HFFc6 (cell line): ENCODE results near the gene EPB41. TPM values are rescaled to one million over a fixed set of nuclear protein-coding genes. Genes with fewer than 3 reads are reported as not detected.

Source experiments
- DNase-seq: peaks from one replicate; pipeline ENCODE4 v3.0.0-alpha.2; 2018
- H3K27ac Mint-ChIP-seq: 2 replicates; pipeline ENCODE4 v1.8.0; 2020; ENCODE audit warnings: mild to moderate bottlenecking, mixed read lengths
- H3K27me3 Mint-ChIP-seq: 2 replicates; pipeline ENCODE4 v1.8.0; 2021; ENCODE audit warnings: mild to moderate bottlenecking, moderate library complexity, mixed read lengths; ENCODE audit not compliant: insufficient read depth
- H3K36me3 Mint-ChIP-seq: 2 replicates; pipeline ENCODE4 v1.8.0; 2021; ENCODE audit warnings: low read depth, mixed read lengths
- H3K4me1 Mint-ChIP-seq: 2 replicates; pipeline ENCODE4 v1.8.0; 2020; ENCODE audit warnings: low read depth, mixed read lengths
- H3K4me3 Mint-ChIP-seq: 2 replicates; pipeline ENCODE4 v1.8.0; 2020; ENCODE audit warnings: mild to moderate bottlenecking, moderate library complexity, mixed read lengths
- H3K9me3 Mint-ChIP-seq: 2 replicates; pipeline ENCODE4 v1.8.0; 2020; ENCODE audit warnings: mild to moderate bottlenecking, mixed read lengths
- total RNA-seq, 6 experiments: library from RNA; stranded (reverse); fragmentation: NEBNext Ultra II Directional; extraction: Animal tissue kit (Norgen Biotek cat#: 25700); gene quantifications; 2 replicates in 1 of 6; 3 replicates in 5 of 6; pipeline ENCODE4 v1.2.3, GENCODE V29; 2021
- TF ChIP-seq, protein P1 (sequence below): fragments of 200-600 bp; sonication (generic); IDR thresholded peaks from 2 replicates; pipeline ENCODE4 v1.5.0; 2021; ENCODE audit warnings: antibody characterized with exemption, mild to moderate bottlenecking

Gene EPB41
- total RNA-seq, 6 experiments from 2014 or later = 2.4 to 8.8 (median 3.4) TPM

DNA sequence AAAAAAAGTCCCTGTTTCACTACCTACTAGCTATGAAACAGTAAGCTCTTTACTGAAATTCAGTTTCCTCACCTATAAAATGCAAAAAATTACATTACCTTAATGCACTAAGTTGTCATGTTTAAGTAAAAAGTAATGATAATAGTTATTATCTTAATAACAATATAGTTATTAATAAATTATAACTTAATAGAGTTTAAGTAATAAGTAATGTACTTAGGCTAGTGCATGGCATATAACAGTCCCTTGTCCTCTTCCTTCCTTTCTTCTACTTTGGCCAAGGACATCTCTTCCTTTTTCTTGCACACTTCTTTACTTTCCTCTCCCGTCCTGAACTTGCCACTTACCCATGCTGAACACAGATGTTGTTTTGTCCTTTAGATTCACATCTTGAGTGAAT is 200.3 kb downstream of the EPB41 start:
- Mint-ChIP-seq H3K9me3 (no peaks in the 10 kb centered on the region), H3K4me3 (no peak overlapping the region), H3K27ac (no peak overlapping the region), H3K36me3 (no peaks in the 10 kb centered on the region), H3K27me3 (peaks cover 2% of the 10 kb centered on the region; the same call in 1 of the 2 replicates), H3K4me1 (peaks cover 6% of the 10 kb centered on the region; the same call in 1 of the 2 replicates)
- no peak for DNase-seq
- TF ChIP-seq, protein P1, sequence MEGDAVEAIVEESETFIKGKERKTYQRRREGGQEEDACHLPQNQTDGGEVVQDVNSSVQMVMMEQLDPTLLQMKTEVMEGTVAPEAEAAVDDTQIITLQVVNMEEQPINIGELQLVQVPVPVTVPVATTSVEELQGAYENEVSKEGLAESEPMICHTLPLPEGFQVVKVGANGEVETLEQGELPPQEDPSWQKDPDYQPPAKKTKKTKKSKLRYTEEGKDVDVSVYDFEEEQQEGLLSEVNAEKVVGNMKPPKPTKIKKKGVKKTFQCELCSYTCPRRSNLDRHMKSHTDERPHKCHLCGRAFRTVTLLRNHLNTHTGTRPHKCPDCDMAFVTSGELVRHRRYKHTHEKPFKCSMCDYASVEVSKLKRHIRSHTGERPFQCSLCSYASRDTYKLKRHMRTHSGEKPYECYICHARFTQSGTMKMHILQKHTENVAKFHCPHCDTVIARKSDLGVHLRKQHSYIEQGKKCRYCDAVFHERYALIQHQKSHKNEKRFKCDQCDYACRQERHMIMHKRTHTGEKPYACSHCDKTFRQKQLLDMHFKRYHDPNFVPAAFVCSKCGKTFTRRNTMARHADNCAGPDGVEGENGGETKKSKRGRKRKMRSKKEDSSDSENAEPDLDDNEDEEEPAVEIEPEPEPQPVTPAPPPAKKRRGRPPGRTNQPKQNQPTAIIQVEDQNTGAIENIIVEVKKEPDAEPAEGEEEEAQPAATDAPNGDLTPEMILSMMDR = no peak

DNA sequence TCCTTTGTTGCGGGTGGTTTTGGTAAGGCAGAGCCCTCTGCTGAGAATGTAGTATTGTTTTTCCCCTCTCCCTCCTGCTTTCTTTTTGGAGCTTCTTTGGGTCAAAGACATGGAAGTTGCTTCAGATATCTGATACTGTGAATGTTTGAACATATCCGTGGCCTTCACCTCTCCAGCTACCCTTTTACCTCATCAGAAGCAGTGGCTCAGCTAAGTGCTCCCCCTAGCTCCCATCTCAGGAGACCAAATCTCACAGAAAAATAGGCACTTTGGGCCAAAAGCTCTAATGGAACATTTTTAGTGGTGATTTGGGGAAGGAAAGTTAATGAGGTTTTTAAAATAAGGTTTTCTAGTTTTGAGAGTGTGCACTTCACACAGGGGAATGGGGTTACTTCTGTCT is 203.0 kb downstream of the EPB41 start:
- TF ChIP-seq, protein P1 = peak; percentile 53
- Mint-ChIP-seq H3K27me3 (peaks cover 2% of the 10 kb centered on the region; the same call in 1 of the 2 replicates), H3K9me3 (no peaks in the 10 kb centered on the region), H3K4me1 (peaks cover 11% of the 10 kb centered on the region; the same call in 1 of the 2 replicates), H3K36me3 (no peaks in the 10 kb centered on the region), H3K4me3 (no peak overlapping the region), H3K27ac (no peak overlapping the region)
- no peak for DNase-seq

DNA sequence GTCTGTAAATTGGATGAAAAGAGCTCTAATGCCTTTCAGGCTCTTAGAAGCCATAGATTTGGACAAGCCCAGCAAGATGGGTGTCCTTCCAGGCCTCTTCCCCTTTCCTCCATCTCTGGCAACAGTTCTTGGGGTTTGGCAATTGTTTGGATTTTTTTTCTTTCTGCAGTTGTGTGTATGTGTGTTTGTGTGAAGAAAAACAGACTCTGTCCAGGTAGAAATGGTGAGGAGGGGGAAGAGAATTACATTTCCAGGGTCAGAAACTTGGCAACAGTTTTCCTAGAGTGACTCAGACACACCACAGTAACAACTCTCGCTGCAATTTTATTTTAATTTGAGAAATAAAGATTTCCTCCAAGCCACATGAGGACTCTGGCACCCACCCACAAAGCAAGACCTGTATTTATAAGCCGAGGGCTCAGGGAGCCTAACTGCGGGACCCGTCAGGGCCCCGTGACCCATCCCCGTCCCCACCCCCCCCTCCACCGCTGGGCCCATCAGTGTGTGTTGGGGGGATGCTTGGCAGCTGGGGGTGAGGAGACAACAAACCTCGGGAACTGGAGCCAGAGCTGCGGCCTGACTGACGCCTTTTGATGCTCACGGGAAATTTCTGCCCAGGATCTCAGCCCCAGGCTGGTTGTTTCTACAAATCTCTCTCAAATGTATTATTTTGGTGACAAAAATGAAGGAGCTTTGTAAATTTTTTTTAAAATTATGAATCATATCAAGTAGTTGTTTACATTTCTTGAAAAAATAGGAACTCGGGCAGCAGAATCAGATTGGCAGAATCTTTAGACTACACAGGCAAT is 205.0 kb downstream of the EPB41 start:
- H3K36me3 Mint-ChIP-seq = no peaks in the 10 kb centered on the region
- no peak for DNase-seq
- H3K9me3 Mint-ChIP-seq = no peaks in the 10 kb centered on the region
- peaks cover 2% of the 10 kb centered on the region; the same call in 1 of the 2 replicates for H3K27me3 Mint-ChIP-seq
- H3K4me1 Mint-ChIP-seq = peaks cover 11% of the 10 kb centered on the region; the same call in 1 of the 2 replicates
- TF ChIP-seq, protein P1 = no peak
- no peak overlapping the region for H3K4me3 Mint-ChIP-seq
- H3K27ac Mint-ChIP-seq = peak overlapping the region; percentile 6; the same call in 1 of the 2 replicates

DNA sequence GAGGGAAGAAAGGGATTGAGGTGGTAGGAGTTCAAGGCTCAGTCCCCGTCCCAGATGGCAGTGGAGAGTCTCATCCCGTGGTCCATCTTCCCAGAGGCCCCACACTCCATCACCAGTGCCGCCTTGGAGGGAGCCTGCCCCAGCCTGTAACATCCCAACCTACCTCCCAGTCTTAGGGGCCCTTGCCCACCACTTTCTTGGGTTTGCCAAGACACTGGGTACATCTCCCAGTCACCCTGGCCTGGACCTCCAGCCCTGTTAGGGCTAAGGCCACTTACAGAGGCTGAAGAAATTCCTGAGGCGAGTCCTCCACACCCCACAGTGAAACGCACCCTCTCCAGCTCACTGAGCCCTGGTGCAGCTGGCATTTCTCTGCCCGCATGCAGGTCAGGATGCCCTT is 206.0 kb downstream of the EPB41 start:
- Mint-ChIP-seq H3K4me3 (no peak overlapping the region; the same call in 1 of the 2 replicates), H3K36me3 (no peaks in the 10 kb centered on the region), H3K4me1 (peaks cover 13% of the 10 kb centered on the region), H3K9me3 (no peaks in the 10 kb centered on the region), H3K27ac (peak overlapping the region; percentile 53; the same call in 1 of the 2 replicates), H3K27me3 (peaks cover 2% of the 10 kb centered on the region)
- no peak for DNase-seq
- TF ChIP-seq, protein P1 = no peak

DNA sequence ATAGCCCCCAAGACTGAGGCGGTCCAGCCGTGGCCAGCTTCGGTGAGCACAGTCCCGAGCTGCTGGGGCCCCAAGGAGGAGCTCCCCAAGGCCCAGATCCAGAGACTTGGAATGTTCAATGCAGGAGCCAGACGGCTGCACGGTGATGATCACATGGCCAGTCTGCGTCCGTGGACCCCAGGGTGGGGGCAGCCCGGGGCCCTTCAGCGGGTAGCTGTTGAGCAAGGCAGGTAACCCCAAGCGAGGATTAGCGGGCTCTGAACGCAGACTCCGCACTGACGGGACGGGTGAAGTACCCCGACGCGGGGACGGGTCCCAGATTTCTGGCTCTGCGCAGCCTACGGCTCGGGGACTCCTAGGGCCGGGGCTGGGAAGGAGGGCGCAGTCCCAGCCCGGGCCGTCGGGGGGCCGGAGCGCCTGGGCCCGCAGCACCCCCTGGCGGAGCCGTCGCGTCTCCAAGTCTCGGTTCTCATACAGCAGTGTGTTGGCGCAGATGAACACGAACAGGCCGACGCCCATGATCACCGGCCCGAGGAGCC is 206.6 kb downstream of the EPB41 start:
- H3K9me3 Mint-ChIP-seq = no peaks in the 10 kb centered on the region
- DNase-seq = no peak
- H3K4me3 Mint-ChIP-seq = peak overlapping the region; percentile 9; the same call in 1 of the 2 replicates
- TF ChIP-seq, protein P1 = peak; percentile 71
- no peak overlapping the region for H3K27ac Mint-ChIP-seq
- no peaks in the 10 kb centered on the region for H3K36me3 Mint-ChIP-seq
- peaks cover 20% of the 10 kb centered on the region for H3K4me1 Mint-ChIP-seq
- peaks cover 4% of the 10 kb centered on the region for H3K27me3 Mint-ChIP-seq
